A549 (cell line): ENCODE results near the gene IGFL3.

Experiments
- CHD2 ChIP-seq: fragments of 150-350 bp; IDR thresholded peaks from 2 replicates; pipeline ENCODE4 v1.6.1; 2014; ENCODE audit warnings: low read length; ENCODE audit not compliant: partially characterized antibody
- CHD4 ChIP-seq: fragments of 200-600 bp; sonication (generic); IDR thresholded peaks from 2 replicates; pipeline ENCODE4 v1.6.1; 2016; ENCODE audit warnings: antibody characterized with exemption, mild to moderate bottlenecking, borderline replicate concordance
- CTCF ChIP-seq: fragments of >200 bp; sonication (Bioruptor Twin); formaldehyde crosslinking; IDR thresholded peaks from 3 replicates; pipeline ENCODE4 v1.5.1; 2016
- HDAC2 ChIP-seq: fragments of 200-600 bp; sonication (generic); IDR thresholded peaks from 2 replicates; pipeline ENCODE4 v1.6.1; 2016
- HOXB13 ChIP-seq: fragments of 250-450 bp; sonication (Bioruptor Pico); IDR thresholded peaks from 2 replicates; pipeline ENCODE4 v1.5.0; 2020; ENCODE audit warnings: low read depth, mild to moderate bottlenecking, moderate library complexity
- JUNB ChIP-seq: fragments of >200 bp; sonication (Bioruptor Twin); formaldehyde crosslinking; IDR thresholded peaks from 2 replicates; pipeline ENCODE4 v1.6.1; 2016
- KDM1A ChIP-seq: fragments of 200-600 bp; sonication (generic); IDR thresholded peaks from 2 replicates; pipeline ENCODE4 v1.6.1; 2016; ENCODE audit warnings: low read depth, mild to moderate bottlenecking
- MAZ ChIP-seq: fragments of 150-350 bp; IDR thresholded peaks from 2 replicates; pipeline ENCODE4 v1.6.1; 2014; ENCODE audit warnings: antibody characterized with exemption, low read depth, low read length, borderline replicate concordance
- POLR2A ChIP-seq: IDR thresholded peaks from 2 replicates; pipeline ENCODE4 v1.6.1; 2012; ENCODE audit warnings: mild to moderate bottlenecking, low read length
- REST ChIP-seq: fragments of 200-600 bp; sonication (generic); IDR thresholded peaks from 2 replicates; pipeline ENCODE4 v1.6.1; 2016; ENCODE audit warnings: antibody characterized with exemption, mild to moderate bottlenecking, moderate library complexity
- RFX5 ChIP-seq: fragments of 450-650 bp; IDR thresholded peaks from 2 replicates; pipeline ENCODE4 v1.7.1; 2014; ENCODE audit warnings: antibody characterized with exemption, mild to moderate bottlenecking, moderate library complexity
- ZFP36 ChIP-seq: fragments of 450-650 bp; IDR thresholded peaks from 2 replicates; pipeline ENCODE4 v1.6.1; 2014; ENCODE audit warnings: borderline replicate concordance; ENCODE audit not compliant: partially characterized antibody
- TF ChIP-seq, protein P1 (sequence below): fragments of 450-650 bp; IDR thresholded peaks from 2 replicates; pipeline ENCODE4 v1.6.1; 2014; ENCODE audit warnings: antibody characterized with exemption
- TF ChIP-seq, protein P2 (sequence below): IDR thresholded peaks from 2 replicates; pipeline ENCODE4 v1.6.1; 2012

DNA sequence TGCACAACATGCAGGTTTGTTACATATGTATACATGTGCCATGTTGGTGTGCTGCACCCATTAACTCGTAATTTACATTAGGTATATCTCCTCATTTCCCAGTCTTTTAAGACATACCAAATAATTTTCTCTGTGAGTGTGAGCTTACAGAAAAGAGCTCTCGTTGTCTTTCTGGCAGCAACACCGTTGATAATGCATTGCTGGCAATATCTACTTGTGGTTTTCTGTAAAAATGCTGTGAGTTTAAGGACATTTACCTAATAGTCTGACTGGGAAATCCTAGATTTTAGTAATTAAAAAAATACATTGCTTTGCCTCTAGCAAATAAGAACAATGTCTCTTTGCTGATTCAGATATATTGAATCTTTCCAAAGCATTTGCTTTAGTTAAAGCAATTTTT is 8.4 kb downstream of the IGFL3 start:
- TF ChIP-seq, protein P1, sequence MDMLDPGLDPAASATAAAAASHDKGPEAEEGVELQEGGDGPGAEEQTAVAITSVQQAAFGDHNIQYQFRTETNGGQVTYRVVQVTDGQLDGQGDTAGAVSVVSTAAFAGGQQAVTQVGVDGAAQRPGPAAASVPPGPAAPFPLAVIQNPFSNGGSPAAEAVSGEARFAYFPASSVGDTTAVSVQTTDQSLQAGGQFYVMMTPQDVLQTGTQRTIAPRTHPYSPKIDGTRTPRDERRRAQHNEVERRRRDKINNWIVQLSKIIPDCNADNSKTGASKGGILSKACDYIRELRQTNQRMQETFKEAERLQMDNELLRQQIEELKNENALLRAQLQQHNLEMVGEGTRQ, result no peak
- TF ChIP-seq RFX5 (no peak), MAZ (no peak), REST (no peak), HOXB13 (no peak), CTCF (no peak), POLR2A (no peak), CHD4 (no peak), JUNB (no peak), ZFP36 (no peak), KDM1A (no peak), HDAC2 (no peak), CHD2 (no peak)
- TF ChIP-seq, protein P2, sequence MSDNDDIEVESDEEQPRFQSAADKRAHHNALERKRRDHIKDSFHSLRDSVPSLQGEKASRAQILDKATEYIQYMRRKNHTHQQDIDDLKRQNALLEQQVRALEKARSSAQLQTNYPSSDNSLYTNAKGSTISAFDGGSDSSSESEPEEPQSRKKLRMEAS, result no peak
